Mesothelial cell of epicardium (in vitro differentiated cells): ENCODE results near the gene KRT1. TPM values are rescaled to one million over a fixed set of nuclear protein-coding genes. Genes with fewer than 3 reads are reported as not detected.

ENCODE experiments used
- DNase-seq, 2 experiments: peaks; one replicate each; pipeline ENCODE4 v3.0.0; 2021; ENCODE audit warnings: low spot score in 2 of 2; ENCODE audit not compliant: unreplicated experiment in 2 of 2
- H3K27ac Mint-ChIP-seq: 2 replicates; pipeline ENCODE4 v1.8.0; 2021; ENCODE audit warnings: mixed read lengths
- H3K27me3 Mint-ChIP-seq: 2 replicates; pipeline ENCODE4 v1.8.0; 2021; ENCODE audit warnings: low read depth, mixed read lengths
- H3K36me3 Mint-ChIP-seq: 2 replicates; pipeline ENCODE4 v1.8.0; 2021; ENCODE audit warnings: mixed read lengths
- H3K4me1 Mint-ChIP-seq: 2 replicates; pipeline ENCODE4 v1.8.0; 2021; ENCODE audit warnings: mixed read lengths
- H3K4me3 Mint-ChIP-seq: 2 replicates; pipeline ENCODE4 v1.8.0; 2021; ENCODE audit warnings: mild to moderate bottlenecking, moderate library complexity, mixed read lengths
- H3K9me3 Mint-ChIP-seq: 2 replicates; pipeline ENCODE4 v1.8.0; 2021; ENCODE audit warnings: mixed read lengths
- CTCF ChIP-seq: fragments of 200-600 bp; sonication (generic); IDR thresholded peaks from one replicate; pipeline ENCODE4 v1.5.0; 2021; ENCODE audit warnings: antibody characterized with exemption; ENCODE audit not compliant: unreplicated experiment
- total RNA-seq: library from RNA; stranded (reverse); gene quantifications from 3 replicates; pipeline ENCODE4 v1.2.1, GENCODE V29; 2021

The KRT1 gene
- total RNA-seq, 1 donor from 2014 or later = not detected

GRCh38 chr12:52637299-52637698 lies 42.9 kb downstream of the KRT1 start:
- H3K4me3 Mint-ChIP-seq = no peak overlapping the region
- no peaks in the 10 kb centered on the region for H3K9me3 Mint-ChIP-seq
- peaks cover 57% of the 10 kb centered on the region for H3K27me3 Mint-ChIP-seq
- H3K27ac Mint-ChIP-seq = no peak overlapping the region
- no peak for TF ChIP-seq CTCF
- peak in 1 of 2 experiments; percentile 31 for DNase-seq
- no peaks in the 10 kb centered on the region for H3K36me3 Mint-ChIP-seq
- H3K4me1 Mint-ChIP-seq = no peaks in the 10 kb centered on the region

GRCh38 chr12:52636592-52637258 lies 43.5 kb downstream of the KRT1 start:
- Mint-ChIP-seq H3K27me3 (peaks cover 57% of the 10 kb centered on the region), H3K36me3 (no peaks in the 10 kb centered on the region), H3K9me3 (no peaks in the 10 kb centered on the region), H3K27ac (no peak overlapping the region), H3K4me1 (no peaks in the 10 kb centered on the region), H3K4me3 (no peak overlapping the region)
- no peak for TF ChIP-seq CTCF
- peak in 1 of 2 experiments; percentile 30 for DNase-seq

GRCh38 chr12:52636189-52636588 lies 44.0 kb downstream of the KRT1 start:
- TF ChIP-seq CTCF = no peak
- DNase-seq = no peak
- Mint-ChIP-seq H3K27me3 (peaks cover 56% of the 10 kb centered on the region), H3K27ac (no peak overlapping the region), H3K9me3 (no peaks in the 10 kb centered on the region), H3K36me3 (no peaks in the 10 kb centered on the region), H3K4me1 (no peaks in the 10 kb centered on the region), H3K4me3 (no peak overlapping the region)

- Mint-ChIP-seq H3K9me3 (no peaks in the 10 kb centered on the region), H3K36me3 (no peaks in the 10 kb centered on the region), H3K4me3 (no peak overlapping the region), H3K4me1 (no peaks in the 10 kb centered on the region), H3K27ac (no peak overlapping the region), H3K27me3 (peaks cover 60% of the 10 kb centered on the region)
- no peak for TF ChIP-seq CTCF
- DNase-seq = peak in 1 of 2 experiments; percentile 25
These were observed 45.7 kb downstream of the KRT1 start for GRCh38 chr12:52634266-52635056.

GRCh38 chr12:52633383-52633782 lies 46.8 kb downstream of the KRT1 start:
- Mint-ChIP-seq H3K9me3 (no peaks in the 10 kb centered on the region), H3K27me3 (peaks cover 60% of the 10 kb centered on the region), H3K4me3 (no peak overlapping the region), H3K36me3 (no peaks in the 10 kb centered on the region), H3K27ac (no peak overlapping the region), H3K4me1 (no peaks in the 10 kb centered on the region)
- no peak for DNase-seq
- TF ChIP-seq CTCF = no peak
